ENCODE results near the gene NMNAT2. TPM values are rescaled to one million over a fixed set of nuclear protein-coding genes. Genes with fewer than 3 reads are reported as not detected.

The NMNAT2 gene
- total RNA-seq, 1 experiment from 2014 or later, result 11.4 TPM

DNA sequence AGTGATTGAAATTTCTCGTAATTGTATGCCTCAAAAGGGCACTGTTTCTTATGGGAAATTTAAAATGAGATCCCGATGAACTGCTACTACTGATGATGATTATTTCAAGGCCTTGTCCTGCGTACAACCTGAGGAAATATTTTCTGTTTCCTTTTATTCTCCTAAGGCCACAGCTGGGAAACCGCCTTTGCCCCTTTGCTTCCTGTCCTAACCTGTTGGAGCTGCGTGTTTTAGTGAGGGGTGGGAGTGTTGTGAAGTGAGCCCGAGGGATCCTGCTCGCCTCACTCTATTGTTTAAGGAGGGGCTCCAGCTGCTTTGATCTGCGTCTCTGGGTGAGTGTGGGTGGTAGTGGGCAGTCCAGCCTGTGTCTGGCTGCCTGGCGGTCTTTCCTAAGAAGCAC lies 217.7 kb downstream of the NMNAT2 start:
- Histone ChIP-seq H3K79me1 (ENCODE audit: insufficient read depth, low read depth, low read length, poor library complexity, severe bottlenecking) (no peaks in the 10 kb centered on the region), H2BK12ac (ENCODE audit: insufficient read length, low read depth, low read length) (no peak overlapping the region), H3K27ac (ENCODE audit: insufficient read length, low read depth, low read length) (no peak overlapping the region), H4K91ac (ENCODE audit: insufficient read length, low read depth, low read length) (no peak overlapping the region), H2BK20ac (ENCODE audit: low read depth, low read length, poor library complexity, severe bottlenecking) (no peak overlapping the region), H3K9me3 (ENCODE audit: control insufficient read depth, low read depth, low read length) (no peaks in the 10 kb centered on the region), H3K14ac (ENCODE audit: insufficient read depth, low read length) (peak overlapping the region; percentile 35; the same call in 1 of the 2 replicates), H3K23ac (ENCODE audit: insufficient read length, low read depth, low read length) (no peak overlapping the region), H3K9ac (ENCODE audit: extremely low read depth, insufficient read length, low read length) (no peak overlapping the region), H3K23me2 (ENCODE audit: insufficient read length, low read depth, low read length, poor library complexity, severe bottlenecking) (no peaks in the 10 kb centered on the region), H4K20me1 (ENCODE audit: control insufficient read depth, insufficient read depth, insufficient read length) (no peaks in the 10 kb centered on the region), H3K79me2 (ENCODE audit: insufficient read depth, low read length) (0 out of 2 replicates have a peak, but pooled peaks cover 1% of the 10 kb centered on the region), H3K4me1 (ENCODE audit: insufficient read depth, low read length) (peaks cover 3% of the 10 kb centered on the region; the same call in 1 of the 2 replicates), H3T11ph (ENCODE audit: low read length) (no peak overlapping the region), H3K4ac (ENCODE audit: low read depth, low read length) (no peak overlapping the region), H2BK15ac (ENCODE audit: low read depth, low read length) (no peak overlapping the region), H3K27me3 (ENCODE audit: insufficient read depth, low read length) (no peaks in the 10 kb centered on the region), H4K5ac (ENCODE audit: insufficient read length, low read depth, low read length) (no peak overlapping the region), H2BK5ac (ENCODE audit: insufficient read length, low read length) (no peak overlapping the region), H3K4me2 (ENCODE audit: insufficient read depth, insufficient read length, low read length) (no peak overlapping the region), H4K8ac (replicated peaks; ENCODE audit: insufficient read length, low read depth, low read length) (no peak overlapping the region), H3K18ac (ENCODE audit: insufficient read length, low read depth, low read length) (no peak overlapping the region), H2AK5ac (ENCODE audit: insufficient read length, low read length) (no peak overlapping the region), H3K56ac (ENCODE audit: insufficient read length, low read depth, low read length) (no peak overlapping the region), H2AFZ (ENCODE audit: low read length) (no peak overlapping the region), H2BK120ac (ENCODE audit: low read depth, low read length, poor library complexity, severe bottlenecking) (no peak overlapping the region)
- TF ChIP-seq, protein P1, sequence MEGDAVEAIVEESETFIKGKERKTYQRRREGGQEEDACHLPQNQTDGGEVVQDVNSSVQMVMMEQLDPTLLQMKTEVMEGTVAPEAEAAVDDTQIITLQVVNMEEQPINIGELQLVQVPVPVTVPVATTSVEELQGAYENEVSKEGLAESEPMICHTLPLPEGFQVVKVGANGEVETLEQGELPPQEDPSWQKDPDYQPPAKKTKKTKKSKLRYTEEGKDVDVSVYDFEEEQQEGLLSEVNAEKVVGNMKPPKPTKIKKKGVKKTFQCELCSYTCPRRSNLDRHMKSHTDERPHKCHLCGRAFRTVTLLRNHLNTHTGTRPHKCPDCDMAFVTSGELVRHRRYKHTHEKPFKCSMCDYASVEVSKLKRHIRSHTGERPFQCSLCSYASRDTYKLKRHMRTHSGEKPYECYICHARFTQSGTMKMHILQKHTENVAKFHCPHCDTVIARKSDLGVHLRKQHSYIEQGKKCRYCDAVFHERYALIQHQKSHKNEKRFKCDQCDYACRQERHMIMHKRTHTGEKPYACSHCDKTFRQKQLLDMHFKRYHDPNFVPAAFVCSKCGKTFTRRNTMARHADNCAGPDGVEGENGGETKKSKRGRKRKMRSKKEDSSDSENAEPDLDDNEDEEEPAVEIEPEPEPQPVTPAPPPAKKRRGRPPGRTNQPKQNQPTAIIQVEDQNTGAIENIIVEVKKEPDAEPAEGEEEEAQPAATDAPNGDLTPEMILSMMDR (conservative IDR thresholded peaks at IDR 0.05), result no peak
- Mint-ChIP-seq H3K27me3 (ENCODE audit: low read depth) (no peaks in the 10 kb centered on the region; the same call in 1 of the 2 replicates), H3K9me3 (no peaks in the 10 kb centered on the region), H3K4me3 (no peak overlapping the region), H3K4me1 (peaks cover 9 to 15% of the 10 kb centered on the region in 2 experiments), H3K27ac (peak overlapping the region in 1 of 3 experiments; percentile 38; a peak in 1 of 7 replicates), H3K36me3 (ENCODE audit: insufficient read depth in 1 of 3, low read depth in 3 of 3) (no peaks in the 10 kb centered on the region)
- no peak for DNase-seq
- WGBS (ENCODE audit: extremely low coverage, insufficient read length, low lambda C conversion rate), result no CpG with 5 or more reads among the region's 9 CpGs
